ENCODE data around the gene FDXACB1. TPM values are rescaled to one million over a fixed set of nuclear protein-coding genes. Genes with fewer than 3 reads are reported as not detected.

Gene FDXACB1
- total RNA-seq, 4 donors from 2014 or later = 1.1 to 3.3 (median 2.8) TPM

DNA sequence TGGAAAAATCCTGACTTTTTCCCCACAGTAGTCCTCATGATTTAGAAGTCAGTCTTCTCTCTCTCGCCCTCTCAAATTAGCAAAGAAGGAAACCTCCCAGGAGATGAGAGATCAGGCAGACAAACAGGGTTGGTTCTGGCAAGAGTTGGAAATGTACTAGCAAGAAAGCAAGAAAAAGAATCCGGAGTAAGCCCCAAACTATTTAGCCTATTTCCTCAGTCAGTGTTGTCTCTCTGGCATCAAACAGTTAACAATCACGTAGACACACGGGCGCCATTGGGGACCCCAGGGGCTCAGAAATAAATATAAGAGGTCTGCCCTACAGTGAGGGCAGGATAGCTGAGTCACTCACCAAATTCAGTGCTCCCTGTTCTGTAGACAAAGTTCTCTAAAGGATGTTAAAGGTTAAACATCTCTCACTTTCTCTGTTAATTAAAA, 44.4 kb upstream of the FDXACB1 start:
- H3K36me3 ChIP-seq = no peaks in the 10 kb centered on the region
- 34 to 47% methylated on average over 5 of the region's 5 CpGs for WGBS, 2 donors
- no peak for DNase-seq
- H3K4me1 ChIP-seq = peaks cover 23 to 65% (median 35%) of the 10 kb centered on the region in 3 donors
- peak overlapping the region in 1 of 4 donors; percentile 3 for H3K4me3 ChIP-seq
- H3K27ac ChIP-seq = peak overlapping the region; percentile 64 to 93 (median 86)
- H3K9me3 ChIP-seq = no peaks in the 10 kb centered on the region
- no peak for TF ChIP-seq POLR2A (IDR thresholded peaks at IDR 0.05)
- TF ChIP-seq, protein P1, sequence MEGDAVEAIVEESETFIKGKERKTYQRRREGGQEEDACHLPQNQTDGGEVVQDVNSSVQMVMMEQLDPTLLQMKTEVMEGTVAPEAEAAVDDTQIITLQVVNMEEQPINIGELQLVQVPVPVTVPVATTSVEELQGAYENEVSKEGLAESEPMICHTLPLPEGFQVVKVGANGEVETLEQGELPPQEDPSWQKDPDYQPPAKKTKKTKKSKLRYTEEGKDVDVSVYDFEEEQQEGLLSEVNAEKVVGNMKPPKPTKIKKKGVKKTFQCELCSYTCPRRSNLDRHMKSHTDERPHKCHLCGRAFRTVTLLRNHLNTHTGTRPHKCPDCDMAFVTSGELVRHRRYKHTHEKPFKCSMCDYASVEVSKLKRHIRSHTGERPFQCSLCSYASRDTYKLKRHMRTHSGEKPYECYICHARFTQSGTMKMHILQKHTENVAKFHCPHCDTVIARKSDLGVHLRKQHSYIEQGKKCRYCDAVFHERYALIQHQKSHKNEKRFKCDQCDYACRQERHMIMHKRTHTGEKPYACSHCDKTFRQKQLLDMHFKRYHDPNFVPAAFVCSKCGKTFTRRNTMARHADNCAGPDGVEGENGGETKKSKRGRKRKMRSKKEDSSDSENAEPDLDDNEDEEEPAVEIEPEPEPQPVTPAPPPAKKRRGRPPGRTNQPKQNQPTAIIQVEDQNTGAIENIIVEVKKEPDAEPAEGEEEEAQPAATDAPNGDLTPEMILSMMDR (IDR thresholded peaks at IDR 0.05) = no peak
- no peaks in the 10 kb centered on the region for H3K27me3 ChIP-seq
- intact Hi-C loops (cut with DNase I) = loop anchor here (10.0 kb wide), 1 partner anchor 49 kb away; the partner anchor contains the start of genes ALG9, CFAP68 and FDXACB1

DNA sequence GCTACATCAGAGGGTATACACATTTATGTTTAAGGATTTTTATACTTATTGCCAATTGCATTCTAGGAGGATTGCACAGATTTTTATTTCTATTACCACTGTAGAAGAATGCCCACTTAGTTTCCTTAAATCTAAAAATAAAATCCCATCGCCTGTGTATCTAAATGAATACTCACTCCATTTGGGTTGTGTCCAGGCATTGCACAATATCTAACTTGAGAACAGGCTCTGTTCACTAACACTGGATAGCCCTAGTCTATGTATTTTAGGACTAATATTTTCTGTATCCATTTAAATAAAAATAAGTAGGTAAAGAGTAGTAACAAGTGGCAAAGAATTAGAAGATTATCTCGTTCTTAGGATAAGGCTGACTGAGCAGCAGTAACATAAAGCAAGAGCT, 43.8 kb upstream of the FDXACB1 start:
- H3K36me3 ChIP-seq = no peaks in the 10 kb centered on the region
- WGBS, 2 donors = 4 to 5% methylated on average over 2 of the region's 2 CpGs
- peak overlapping the region; percentile 64 to 93 (median 86) for H3K27ac ChIP-seq
- H3K4me1 ChIP-seq = peaks cover 27 to 68% (median 35%) of the 10 kb centered on the region in 3 donors
- no peak for DNase-seq
- intact Hi-C loops (cut with DNase I) = loop anchor here (10.0 kb wide), 1 partner anchor 48 kb away; the partner anchor contains the start of genes ALG9, CFAP68 and FDXACB1
- TF ChIP-seq, protein P1 (IDR thresholded peaks at IDR 0.05) = no peak
- TF ChIP-seq POLR2A (IDR thresholded peaks at IDR 0.05) = no peak
- H3K9me3 ChIP-seq = no peaks in the 10 kb centered on the region
- peak overlapping the region in 1 of 4 donors; percentile 3 for H3K4me3 ChIP-seq
- H3K27me3 ChIP-seq = no peaks in the 10 kb centered on the region

DNA sequence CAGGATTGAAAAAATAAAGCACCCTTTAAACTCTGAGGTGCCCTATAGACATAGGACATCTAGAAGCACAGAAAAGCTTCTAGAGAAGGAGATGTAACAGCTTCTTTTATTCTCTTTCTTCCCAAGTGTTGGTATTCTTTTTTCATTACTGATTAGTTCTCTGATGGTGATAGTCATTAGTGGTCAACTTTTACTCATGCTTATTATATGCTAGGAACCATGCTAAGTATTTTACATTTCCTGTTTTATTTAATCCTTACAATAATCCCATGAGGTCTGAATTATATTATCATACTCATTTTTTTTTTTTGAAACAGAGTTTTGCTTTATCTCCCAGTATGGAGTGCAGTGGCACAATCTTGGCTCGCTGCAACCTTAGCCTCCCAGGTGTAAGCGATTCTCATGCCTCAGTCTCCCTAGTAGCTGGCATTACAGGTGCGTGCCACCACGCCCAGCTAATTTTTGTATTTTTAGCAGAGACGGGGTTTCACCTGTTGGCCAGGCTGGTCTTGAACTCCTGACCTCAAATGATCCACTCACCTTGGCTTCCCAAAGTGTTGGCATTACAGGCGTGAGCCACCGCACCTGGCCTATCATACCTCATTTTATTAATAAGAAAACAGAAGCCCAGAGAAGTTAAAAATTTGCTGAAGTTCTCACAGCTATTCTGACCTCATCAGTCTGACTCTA, 42.7 kb upstream of the FDXACB1 start:
- Histone ChIP-seq H3K4me3 (no peak overlapping the region), H3K27me3 (no peaks in the 10 kb centered on the region), H3K36me3 (no peaks in the 10 kb centered on the region), H3K27ac (peak overlapping the region in 1 of 4 donors; percentile 91), H3K9me3 (no peaks in the 10 kb centered on the region), H3K4me1 (peaks cover 22 to 60% (median 31%) of the 10 kb centered on the region in 3 donors)
- 87 to 92% methylated on average over 7 of the region's 7 CpGs for WGBS, 2 donors
- no peak for DNase-seq
- TF ChIP-seq POLR2A (IDR thresholded peaks at IDR 0.05) = no peak
- TF ChIP-seq, protein P1 (IDR thresholded peaks at IDR 0.05) = no peak
- intact Hi-C loops (cut with DNase I) = loop anchor here (10.0 kb wide), 1 partner anchor 47 kb away; the partner anchor contains the start of genes ALG9, CFAP68 and FDXACB1

- intact Hi-C loops (cut with DNase I) = loop anchor here (10.0 kb wide), 1 partner anchor 46 kb away; the partner anchor contains the start of genes ALG9, CFAP68 and FDXACB1
Measured at GRCh38 chr11:111920908-111921307, 41.9 kb upstream of the FDXACB1 start.

More at GRCh38 chr11:111920908-111921307, 41.9 kb upstream of the FDXACB1 start:
- no peaks in the 10 kb centered on the region for H3K9me3 ChIP-seq
- H3K4me1 ChIP-seq = peaks cover 15 to 52% (median 26%) of the 10 kb centered on the region in 3 donors
- no peak for TF ChIP-seq POLR2A (IDR thresholded peaks at IDR 0.05)
- TF ChIP-seq, protein P1 (IDR thresholded peaks at IDR 0.05) = no peak
- no peaks in the 10 kb centered on the region for H3K27me3 ChIP-seq
- DNase-seq = no peak
- H3K4me3 ChIP-seq = no peak overlapping the region
- no peak overlapping the region for H3K27ac ChIP-seq
- 48 to 66% methylated on average over 2 of the region's 2 CpGs for WGBS, 2 donors
- no peaks in the 10 kb centered on the region for H3K36me3 ChIP-seq
